ENCODE data around the gene C2orf66.

C2orf66 gene

DNA sequence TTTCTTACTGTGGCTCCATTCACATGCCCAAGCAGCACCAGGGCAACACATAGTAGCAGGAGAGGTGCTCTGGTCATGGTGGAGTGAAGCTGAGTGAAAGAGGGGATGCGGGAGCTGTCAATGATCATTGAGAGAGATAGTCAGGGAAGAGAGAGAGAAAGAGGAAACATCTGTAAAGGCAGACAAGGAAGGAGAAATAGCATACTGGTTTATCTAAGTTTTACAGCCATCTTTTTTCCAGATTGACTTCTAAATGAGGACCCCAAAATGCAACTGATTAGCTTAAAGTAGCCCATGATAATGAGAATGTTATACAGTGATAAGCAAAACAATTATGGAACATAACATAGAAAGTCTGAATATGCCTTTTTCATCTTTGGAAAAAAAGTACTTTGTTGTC, at the start of gene C2orf66:
Gene C2orf66 (minus strand): TSS at position 96 of the 400 bp plus-strand sequence. CDS start 19 bp downstream, at position 77.
- TF ChIP-seq GATA2 (IDR thresholded peaks at IDR 0.05; ENCODE audit: low read depth, low read length) (no peak), GATA3 (IDR thresholded peaks at IDR 0.05; ENCODE audit: low read depth, low read length) (no peak)

GRCh38 chr2:196854629-196855028, 45.5 kb upstream of the C2orf66 start:
- TF ChIP-seq GATA2 (IDR thresholded peaks at IDR 0.05; ENCODE audit: low read depth, low read length) (no peak), GATA3 (IDR thresholded peaks at IDR 0.05; ENCODE audit: low read depth, low read length) (no peak)

DNA sequence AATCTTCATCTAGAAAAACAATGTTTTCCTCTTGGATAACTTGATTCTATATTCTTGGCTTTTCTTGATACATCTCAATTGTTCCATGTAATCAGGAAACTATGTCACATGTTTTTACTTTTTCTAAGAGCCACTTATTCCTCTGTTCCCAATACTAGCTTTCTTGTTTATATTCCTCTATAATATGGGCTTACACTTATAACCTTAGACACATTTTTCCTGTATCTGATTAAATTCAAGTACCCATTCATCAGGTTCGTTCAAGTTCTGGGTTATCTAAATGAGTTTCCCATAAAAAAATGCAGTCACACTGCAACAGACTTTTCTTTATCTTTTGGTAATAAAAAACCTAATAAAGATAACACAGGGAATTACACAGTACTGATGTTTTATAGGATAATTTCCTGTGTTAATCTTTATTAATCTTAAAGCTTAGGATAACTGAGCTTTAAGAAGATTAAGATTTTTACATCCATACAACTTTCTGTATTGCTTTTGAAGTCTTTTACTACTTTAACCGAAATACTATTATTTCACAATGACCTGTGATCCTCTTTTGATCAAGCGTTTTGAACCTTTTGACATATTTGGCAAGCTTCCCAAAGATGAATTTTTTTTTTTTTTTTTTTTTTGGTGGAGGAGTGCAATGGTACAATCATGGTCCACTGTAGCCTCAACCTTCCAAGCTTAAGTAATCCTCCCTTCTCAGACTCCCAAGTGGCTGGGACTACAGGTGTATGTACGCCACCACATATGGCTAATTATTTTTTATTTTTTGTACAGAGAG, 44.3 kb upstream of the C2orf66 start:
- TF ChIP-seq GATA3 (IDR thresholded peaks at IDR 0.05; ENCODE audit: low read depth, low read length) (no peak), GATA2 (IDR thresholded peaks at IDR 0.05; ENCODE audit: low read depth, low read length) (no peak)

DNA sequence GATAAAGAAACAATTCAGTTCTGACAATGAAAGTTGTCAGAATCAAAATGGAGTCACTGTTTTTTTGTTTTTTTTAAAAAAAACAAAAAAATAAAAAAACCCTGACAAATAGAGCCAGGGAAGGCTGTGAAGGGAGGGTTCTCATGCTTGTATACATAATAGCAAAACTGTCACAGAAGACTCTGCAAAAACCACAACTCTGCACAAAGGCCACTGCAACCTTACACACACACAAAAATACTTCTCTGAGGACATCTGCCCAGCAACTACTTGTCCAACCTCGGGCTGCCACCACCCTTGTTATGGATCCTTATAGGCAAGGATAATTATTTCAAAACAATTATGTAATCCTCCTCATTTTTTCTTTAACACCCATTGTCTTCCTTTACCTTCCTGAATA, 41.9 kb upstream of the C2orf66 start:
- TF ChIP-seq GATA2 (IDR thresholded peaks at IDR 0.05; ENCODE audit: low read depth, low read length), result no peak
- TF ChIP-seq GATA3 (IDR thresholded peaks at IDR 0.05; ENCODE audit: low read depth, low read length), result no peak

- TF ChIP-seq GATA3 (IDR thresholded peaks at IDR 0.05; ENCODE audit: low read depth, low read length), result no peak
- no peak for TF ChIP-seq GATA2 (IDR thresholded peaks at IDR 0.05; ENCODE audit: low read depth, low read length)
Measured at GRCh38 chr2:196849895-196850294, 40.7 kb upstream of the C2orf66 start.

DNA sequence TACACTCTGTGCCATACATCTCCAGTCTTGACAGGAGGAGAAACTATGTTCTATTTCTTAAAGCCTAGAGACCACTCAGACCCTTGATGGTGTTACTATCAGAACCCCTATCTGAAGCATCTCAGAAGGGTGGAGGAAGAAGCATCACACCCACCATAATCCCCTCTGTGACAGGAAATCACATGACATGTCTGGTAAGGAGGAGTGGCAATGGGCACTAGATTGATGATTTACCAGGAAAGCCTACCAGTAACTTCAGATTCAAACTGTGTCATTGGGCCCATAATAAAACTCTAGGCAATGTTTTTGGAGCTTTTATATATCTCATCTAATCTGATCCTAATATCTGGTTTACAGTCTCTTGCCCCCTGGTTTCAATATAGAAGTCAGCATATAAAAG, 37.1 kb upstream of the C2orf66 start:
- no peak for TF ChIP-seq GATA2 (IDR thresholded peaks at IDR 0.05; ENCODE audit: low read depth, low read length)
- no peak for TF ChIP-seq GATA3 (IDR thresholded peaks at IDR 0.05; ENCODE audit: low read depth, low read length)

DNA sequence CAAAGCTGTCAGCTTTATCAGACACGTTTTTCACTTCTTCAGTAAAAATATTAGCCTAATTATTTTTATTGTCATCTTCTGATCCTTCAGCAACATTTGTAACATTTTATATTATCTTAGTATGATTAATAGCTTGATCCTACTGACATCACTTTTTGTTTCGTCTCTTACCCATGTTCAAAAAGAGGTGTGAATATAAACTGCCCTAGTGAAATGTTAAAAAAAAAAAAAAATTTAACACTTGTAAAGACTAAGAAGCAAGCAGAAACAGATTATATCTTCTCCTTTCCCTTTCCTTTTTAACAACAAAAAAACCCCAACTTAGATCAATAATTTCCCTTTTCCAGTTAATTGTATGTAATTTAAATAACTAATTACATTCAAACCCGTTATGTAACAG, 36.2 kb upstream of the C2orf66 start:
- TF ChIP-seq GATA2 (IDR thresholded peaks at IDR 0.05; ENCODE audit: low read depth, low read length), result no peak
- no peak for TF ChIP-seq GATA3 (IDR thresholded peaks at IDR 0.05; ENCODE audit: low read depth, low read length)

GRCh38 chr2:196840171-196840570, 31.0 kb upstream of the C2orf66 start:
- TF ChIP-seq GATA3 (IDR thresholded peaks at IDR 0.05; ENCODE audit: low read depth, low read length), result no peak
- no peak for TF ChIP-seq GATA2 (IDR thresholded peaks at IDR 0.05; ENCODE audit: low read depth, low read length)

DNA sequence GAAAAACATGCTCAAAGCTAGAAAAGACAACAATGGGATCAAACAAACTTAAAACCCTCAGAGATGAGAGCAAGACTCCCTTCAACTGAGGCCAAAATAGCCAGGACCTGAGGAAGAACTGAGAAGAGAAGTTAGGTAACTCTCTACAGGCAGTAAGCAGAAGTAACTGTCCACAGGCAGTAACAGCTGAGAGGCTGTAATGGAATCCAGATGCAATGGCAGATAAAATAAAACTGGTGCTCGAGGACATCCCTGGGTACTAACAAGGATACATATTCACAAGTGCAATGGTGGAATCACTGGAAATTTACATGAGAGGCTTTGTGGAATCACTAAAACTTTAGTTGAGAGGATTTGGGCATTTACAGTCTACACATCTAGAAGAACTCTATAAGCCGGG, 30.4 kb upstream of the C2orf66 start:
- no peak for TF ChIP-seq GATA3 (IDR thresholded peaks at IDR 0.05; ENCODE audit: low read depth, low read length)
- TF ChIP-seq GATA2 (IDR thresholded peaks at IDR 0.05; ENCODE audit: low read depth, low read length), result no peak

GRCh38 chr2:196836440-196836839, 27.3 kb upstream of the C2orf66 start:
- TF ChIP-seq GATA2 (IDR thresholded peaks at IDR 0.05; ENCODE audit: low read depth, low read length) (no peak), GATA3 (IDR thresholded peaks at IDR 0.05; ENCODE audit: low read depth, low read length) (no peak)

GRCh38 chr2:196830701-196831100, 21.5 kb upstream of the C2orf66 start:
- TF ChIP-seq GATA3 (IDR thresholded peaks at IDR 0.05; ENCODE audit: low read depth, low read length), result no peak
- no peak for TF ChIP-seq GATA2 (IDR thresholded peaks at IDR 0.05; ENCODE audit: low read depth, low read length)

DNA sequence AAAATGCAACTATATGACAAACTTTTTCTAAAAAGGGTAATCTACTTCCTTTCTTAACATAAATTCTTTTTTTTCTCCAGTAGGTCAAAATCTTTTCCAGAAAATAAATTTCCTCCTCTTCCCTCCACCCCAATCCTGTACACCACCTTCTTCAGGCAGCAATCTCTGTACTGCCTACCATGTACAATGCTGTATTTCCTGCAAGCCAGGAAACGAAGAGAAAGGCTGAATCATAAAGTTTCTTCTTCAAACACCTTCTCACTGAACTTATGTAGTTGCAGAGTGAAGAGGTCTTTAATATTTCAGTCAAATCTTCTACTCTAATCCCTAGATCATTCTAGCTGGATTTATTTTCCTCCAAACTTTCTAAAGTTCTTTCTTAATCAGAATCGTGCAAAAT, 18.2 kb upstream of the C2orf66 start:
- TF ChIP-seq GATA3 (IDR thresholded peaks at IDR 0.05; ENCODE audit: low read depth, low read length) (no peak), GATA2 (IDR thresholded peaks at IDR 0.05; ENCODE audit: low read depth, low read length) (no peak)

DNA sequence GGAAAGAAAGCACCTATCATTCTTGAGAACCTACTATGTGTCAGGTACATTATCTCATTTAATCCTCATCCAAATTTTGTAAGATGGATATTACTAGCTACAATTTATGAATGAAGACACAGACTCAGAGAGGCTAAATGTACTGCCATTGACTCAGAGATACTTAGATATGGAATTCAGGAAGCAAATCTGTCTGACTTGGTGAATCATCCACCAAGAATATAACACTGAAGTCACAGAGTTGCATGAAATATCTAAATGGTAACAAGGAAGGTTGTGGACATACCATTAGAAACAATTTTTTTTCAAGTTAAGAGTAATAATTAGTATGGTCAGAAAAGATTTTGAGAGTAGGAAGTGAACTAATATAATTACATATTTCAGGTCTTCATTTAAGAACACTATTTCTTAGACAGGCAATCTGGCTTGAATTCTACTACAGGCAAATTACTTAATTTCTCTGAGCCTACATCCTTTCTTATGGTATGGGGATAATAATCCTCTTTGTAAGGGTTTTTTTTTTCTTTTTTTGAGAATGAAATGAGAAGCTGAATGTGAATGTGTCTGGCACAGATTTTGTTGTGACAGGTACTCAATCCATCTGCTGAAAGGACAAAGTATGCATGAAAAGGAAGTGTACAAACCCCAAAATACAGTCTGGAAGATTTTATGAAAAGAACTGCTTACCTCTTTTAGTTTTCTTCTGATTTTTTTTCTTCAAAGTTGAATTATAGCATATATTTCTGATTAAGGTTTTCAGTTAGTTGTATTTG, 14.8 kb upstream of the C2orf66 start:
- TF ChIP-seq GATA2 (IDR thresholded peaks at IDR 0.05; ENCODE audit: low read depth, low read length) (no peak), GATA3 (IDR thresholded peaks at IDR 0.05; ENCODE audit: low read depth, low read length) (no peak)

DNA sequence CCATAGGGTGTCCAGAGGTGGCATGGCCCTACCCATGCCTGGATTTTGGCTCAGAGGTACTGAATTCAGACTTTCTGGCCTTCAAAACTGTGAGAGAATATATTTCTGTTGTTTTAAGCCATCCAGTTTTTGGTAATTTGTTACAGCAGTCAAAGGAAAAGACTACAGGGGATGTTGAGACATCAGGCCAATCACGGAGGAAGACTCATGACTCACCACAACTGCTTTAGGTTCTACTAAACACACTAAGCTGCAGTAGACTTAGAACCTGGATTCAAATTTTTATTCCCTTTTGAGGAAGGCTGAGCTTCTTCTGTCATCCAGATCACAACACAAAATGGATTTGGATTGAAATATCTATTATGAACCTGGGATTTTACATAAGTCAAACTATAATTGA, 12.0 kb upstream of the C2orf66 start:
- TF ChIP-seq GATA3 (IDR thresholded peaks at IDR 0.05; ENCODE audit: low read depth, low read length), result no peak
- no peak for TF ChIP-seq GATA2 (IDR thresholded peaks at IDR 0.05; ENCODE audit: low read depth, low read length)
